ENCODE measurements around the gene EPB41L5. TPM values are rescaled to one million over a fixed set of nuclear protein-coding genes. Genes with fewer than 3 reads are reported as not detected.
A peak's percentile ranks its signal among the peaks of the same experiment; 100 is the strongest.

EPB41L5 gene
- total and polyA plus RNA-seq, 9 of the 15 experiments (the other 6 are each of a cell fraction or from before 2014, with no cell fraction given) = 2.3 to 14.1 (median 8.2) TPM

DNA sequence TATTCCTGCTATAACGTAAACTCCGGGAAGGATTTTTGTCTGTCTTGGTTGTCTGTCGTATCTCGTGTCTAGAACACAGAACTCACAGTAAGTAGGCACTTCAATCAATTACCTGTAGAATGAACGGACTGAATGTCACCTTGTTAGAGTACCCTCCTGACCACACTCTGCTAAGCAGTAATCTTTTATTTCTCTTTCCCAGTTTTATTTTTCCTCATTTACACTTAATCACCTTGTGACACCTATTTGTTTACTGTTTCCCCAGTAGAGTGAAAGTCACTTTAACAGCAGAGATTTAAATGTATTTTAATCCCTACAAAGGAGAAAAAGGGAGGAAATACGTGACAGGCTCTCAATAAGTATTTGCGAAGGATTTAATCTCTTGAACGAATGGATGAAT, 514 bp upstream of the EPB41L5 start (continued):
- TF ChIP-seq ZBTB40 (IDR thresholded peaks at IDR 0.05) = peak; percentile 54
- no peak for TF ChIP-seq ZBTB40 (CRISPR knock-in tag; IDR thresholded peaks at IDR 0.05)
- no peak for TF ChIP-seq MLLT1 (IDR thresholded peaks at IDR 0.05)
- TF ChIP-seq PBX2 (CRISPR knock-in tag; IDR thresholded peaks at IDR 0.05; ENCODE audit: low read depth) = no peak
- peak; percentile 22; the same call in 1 of the 2 replicates for TF ChIP-seq PBX2 (tag; conservative IDR thresholded peaks at IDR 0.05; ENCODE audit: low read depth)
- TF ChIP-seq ZBTB11 (CRISPR knock-in tag; IDR thresholded peaks at IDR 0.05) = no peak
- TF ChIP-seq TAF9B (IDR thresholded peaks at IDR 0.05; ENCODE audit: partially characterized antibody) = peak; percentile 12
- no peak for TF ChIP-seq ELK1 (CRISPR knock-in tag; IDR thresholded peaks at IDR 0.05)
